Jurkat, Clone E6-1 (cell line): ENCODE data around the gene IGLL1.
"Not testable (repeated sequence)": the region's sequence is repeated elsewhere in the genome, so short reads cannot be mapped to it uniquely, and the experiment has no call there.

Experiments used
- DNase-seq: peaks from one replicate; pipeline ENCODE4 v3.0.0-alpha.2; 2011; ENCODE audit warnings: low read depth, low spot score
- H3K4me3 ChIP-seq: 2 replicates; pipeline ENCODE4 v1.5.1; 2011; ENCODE audit warnings: mild to moderate bottlenecking, low read length, control low read depth, moderate library complexity

The IGLL1 gene

DNA sequence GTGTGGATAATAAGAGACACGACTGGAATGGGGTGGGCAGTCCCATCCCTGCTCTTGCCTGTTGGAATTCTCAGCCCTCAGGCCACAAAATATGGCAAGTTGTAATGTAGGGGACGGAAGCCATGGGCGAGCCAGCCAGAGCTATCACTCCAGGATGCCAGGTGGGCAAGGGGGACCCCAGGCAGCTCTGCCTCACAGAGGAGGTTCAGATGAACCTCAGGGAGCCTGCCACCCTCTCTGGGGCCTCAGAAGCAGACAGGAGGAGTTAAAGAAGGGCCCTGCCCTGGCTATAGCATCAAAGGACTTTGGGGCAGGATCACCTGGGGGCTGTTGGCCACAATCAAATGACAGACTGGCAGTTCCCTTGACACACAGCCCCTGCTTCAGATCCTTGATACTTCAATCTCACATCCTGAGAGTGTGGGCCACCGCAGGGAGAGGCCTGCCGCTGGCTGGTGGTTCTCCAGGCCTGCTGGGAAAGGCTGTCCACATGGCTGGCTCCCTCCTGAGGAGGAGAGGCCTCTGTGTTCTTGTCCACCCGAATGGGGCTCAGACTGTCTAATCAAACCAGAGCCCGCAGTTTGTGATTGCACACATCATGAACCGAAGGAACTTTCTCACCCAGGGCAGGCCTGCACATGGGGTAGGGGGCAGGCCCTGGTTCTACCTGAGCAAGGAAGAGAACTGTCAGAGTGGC is 31.4 kb downstream of the IGLL1 start:
- no peak for DNase-seq
- H3K4me3 ChIP-seq, result no peak overlapping the region

DNA sequence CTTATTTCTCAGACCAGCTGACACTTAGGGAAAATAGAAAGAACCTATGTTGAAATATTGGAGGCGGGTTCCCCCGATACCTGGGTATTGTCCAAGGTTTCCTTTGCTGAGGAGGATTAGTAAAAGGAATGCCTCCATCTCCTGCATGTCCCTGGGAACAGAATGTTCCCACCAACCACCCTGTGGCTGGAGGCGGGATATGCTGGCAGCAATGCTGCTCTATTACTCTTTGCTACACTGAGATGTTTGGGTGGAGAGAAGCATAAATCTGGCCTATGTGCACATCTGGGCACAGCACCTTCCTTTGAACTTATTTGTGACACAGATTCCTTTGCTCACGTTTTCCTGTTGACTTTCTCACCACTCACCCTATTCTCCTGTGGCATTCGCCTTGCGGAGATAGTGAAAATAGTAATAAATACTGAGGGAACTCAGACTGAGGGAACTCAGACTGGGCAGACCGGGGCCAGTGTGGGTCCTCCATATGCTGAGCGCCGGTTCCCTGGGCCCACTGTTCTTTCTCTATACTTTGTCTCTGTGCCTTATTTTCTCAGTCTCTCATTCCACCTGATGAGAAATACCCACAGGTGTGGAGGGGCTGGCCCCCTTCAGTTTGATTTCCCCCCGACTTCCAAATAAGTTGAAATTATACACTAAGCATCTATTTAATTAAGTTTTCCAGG is 32.1 kb downstream of the IGLL1 start:
- DNase-seq, result no peak
- H3K4me3 ChIP-seq, result no peak overlapping the region

DNA sequence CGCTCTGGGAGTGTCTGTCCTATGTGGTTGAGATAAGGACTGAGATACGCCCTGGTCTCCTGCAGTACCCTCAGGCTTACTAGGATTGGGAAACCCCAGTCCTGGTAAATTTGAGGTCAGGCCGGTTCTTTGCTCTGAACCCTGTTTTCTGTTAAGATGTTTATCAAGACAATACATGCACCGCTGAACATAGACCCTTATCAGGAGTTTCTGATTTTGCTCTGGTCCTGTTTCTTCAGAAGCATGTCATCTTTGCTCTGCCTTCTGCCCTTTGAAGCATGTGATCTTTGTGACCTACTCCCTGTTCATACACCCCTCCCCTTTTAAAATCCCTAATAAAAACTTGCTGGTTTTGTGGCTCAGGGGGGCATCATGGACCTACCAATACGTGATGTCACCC is 32.7 kb downstream of the IGLL1 start:
- not testable (repeated sequence) for H3K4me3 ChIP-seq, DNase-seq

DNA sequence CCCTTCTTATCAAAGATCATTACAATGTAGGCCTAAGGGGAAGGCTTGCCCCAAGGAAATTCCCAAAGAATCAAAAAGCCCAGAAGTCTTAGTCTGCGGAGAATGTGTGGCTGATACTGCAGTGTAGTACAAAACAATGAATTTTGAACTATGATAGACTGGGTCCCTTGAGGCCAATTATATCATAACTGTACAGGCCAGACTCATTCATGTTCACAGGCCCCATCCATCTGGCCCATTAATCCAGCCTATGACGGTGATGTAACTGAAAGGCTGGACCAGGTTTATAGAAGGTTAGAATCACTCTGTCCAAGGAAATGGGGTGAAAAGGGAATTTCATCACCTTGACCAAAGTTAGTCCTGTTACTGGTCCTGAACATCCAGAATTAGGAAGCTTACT is 35.2 kb downstream of the IGLL1 start:
- no peak overlapping the region for H3K4me3 ChIP-seq
- DNase-seq, result no peak

DNA sequence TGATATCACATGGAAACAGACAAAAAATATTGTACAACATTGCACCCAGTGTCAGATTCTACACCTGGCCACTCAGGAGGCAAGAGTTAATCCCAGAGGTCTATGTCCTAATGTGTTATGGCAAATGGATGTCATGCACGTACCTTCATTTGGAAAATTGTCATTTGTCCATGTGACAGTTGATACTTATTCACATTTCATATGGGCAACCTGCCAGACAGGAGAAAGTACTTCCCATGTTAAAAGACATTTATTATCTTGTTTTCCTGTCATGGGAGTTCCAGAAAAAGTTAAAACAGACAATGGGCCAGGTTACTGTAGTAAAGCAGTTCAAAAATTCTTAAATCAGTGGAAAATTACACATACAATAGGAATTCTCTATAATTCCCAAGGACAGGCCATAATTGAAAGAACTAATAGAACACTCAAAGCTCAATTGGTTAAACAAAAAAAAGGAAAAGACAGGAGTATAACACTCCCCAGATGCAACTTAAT is 36.5 kb downstream of the IGLL1 start:
- not testable (repeated sequence) for H3K4me3 ChIP-seq, DNase-seq

DNA sequence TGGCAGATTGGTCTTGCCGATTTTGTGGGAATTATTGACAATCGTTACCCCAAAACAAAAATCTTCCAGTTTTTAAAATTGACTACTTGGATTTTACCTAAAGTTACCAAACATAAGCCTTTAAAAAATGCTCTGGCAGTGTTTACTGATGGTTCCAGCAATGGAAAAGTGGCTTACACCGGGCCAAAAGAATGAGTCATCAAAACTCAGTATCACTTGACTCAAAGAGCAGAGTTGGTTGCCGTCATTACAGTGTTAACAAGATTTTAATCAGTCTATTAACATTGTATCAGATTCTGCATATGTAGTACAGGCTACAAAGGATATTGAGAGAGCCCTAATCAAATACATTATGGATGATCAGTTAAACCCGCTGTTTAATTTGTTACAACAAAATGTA is 37.2 kb downstream of the IGLL1 start:
- DNase-seq, result no peak

DNA sequence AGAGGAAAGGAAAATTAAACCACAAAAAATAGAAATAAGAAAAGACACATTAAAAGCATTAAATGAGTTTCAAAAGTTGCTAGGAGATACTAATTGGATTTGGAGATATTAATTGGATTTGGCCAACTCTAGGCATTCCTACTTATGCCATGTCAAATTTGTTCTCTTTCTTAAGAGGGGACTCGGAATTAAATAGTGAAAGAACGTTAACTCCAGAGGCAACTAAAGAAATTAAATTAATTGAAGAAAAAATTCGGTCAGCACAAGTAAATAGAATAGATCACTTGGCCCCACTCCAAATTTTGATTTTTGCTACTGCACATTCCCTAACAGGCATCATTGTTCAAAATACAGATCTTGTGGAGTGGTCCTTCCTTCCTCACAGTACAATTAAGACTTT is 37.7 kb downstream of the IGLL1 start:
- H3K4me3 ChIP-seq, DNase-seq: not testable (repeated sequence)

More for the DNA sequence above, 37.2 kb downstream of the IGLL1 start:
- no peak overlapping the region for H3K4me3 ChIP-seq

DNA sequence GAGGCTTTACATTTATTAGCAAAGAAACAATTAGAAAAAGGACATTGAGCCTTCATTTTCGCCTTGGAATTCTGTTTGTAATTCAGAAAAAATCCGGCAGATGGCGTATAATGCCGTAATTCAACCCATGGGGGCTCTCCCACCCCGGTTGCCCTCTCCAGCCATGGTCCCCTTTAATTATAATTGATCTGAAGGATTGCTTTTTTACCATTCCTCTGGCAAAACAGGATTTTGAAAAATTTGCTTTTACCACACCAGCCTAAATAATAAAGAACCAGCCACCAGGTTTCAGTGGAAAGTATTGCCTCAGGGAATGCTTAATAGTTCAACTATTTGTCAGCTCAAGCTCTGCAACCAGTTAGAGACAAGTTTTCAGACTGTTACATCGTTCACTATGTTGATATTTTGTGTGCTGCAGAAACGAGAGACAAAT is 38.2 kb downstream of the IGLL1 start:
- DNase-seq, result not testable (repeated sequence)

DNA sequence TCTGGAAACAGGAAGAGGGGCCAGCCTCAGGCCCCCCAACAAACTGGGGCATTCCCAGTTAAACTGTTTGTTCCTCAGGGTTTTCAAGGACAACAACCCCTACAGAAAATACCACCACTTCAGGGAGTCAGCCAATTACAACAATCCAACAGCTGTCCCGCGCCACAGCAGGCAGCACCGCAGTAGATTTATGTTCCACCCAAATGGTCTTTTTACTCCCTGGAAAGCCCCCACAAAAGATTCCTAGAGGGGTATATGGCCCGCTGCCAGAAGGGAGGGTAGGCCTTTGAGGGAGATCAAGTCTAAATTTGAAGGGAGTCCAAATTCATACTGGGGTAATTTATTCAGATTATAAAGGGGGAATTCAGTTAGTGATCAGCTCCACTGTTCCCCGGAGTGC is 39.3 kb downstream of the IGLL1 start:
- not testable (repeated sequence) for DNase-seq, H3K4me3 ChIP-seq

More for the DNA sequence above, 38.2 kb downstream of the IGLL1 start:
- H3K4me3 ChIP-seq, result not testable (repeated sequence)

DNA sequence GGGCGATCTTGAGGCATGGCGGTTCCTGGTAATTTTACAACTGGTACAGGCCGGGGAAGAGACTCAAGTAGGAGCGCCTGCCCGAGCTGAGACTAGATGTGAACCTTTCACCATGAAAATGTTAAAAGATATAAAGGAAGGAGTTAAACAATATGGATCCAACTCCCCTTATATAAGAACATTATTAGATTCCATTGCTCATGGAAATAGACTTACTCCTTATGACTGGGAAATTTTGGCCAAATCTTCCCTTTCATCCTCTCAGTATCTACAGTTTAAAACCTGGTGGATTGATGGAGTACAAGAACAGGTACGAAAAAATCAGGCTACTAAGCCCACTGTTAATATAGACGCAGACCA is 40.3 kb downstream of the IGLL1 start:
- DNase-seq, H3K4me3 ChIP-seq: not testable (repeated sequence)

DNA sequence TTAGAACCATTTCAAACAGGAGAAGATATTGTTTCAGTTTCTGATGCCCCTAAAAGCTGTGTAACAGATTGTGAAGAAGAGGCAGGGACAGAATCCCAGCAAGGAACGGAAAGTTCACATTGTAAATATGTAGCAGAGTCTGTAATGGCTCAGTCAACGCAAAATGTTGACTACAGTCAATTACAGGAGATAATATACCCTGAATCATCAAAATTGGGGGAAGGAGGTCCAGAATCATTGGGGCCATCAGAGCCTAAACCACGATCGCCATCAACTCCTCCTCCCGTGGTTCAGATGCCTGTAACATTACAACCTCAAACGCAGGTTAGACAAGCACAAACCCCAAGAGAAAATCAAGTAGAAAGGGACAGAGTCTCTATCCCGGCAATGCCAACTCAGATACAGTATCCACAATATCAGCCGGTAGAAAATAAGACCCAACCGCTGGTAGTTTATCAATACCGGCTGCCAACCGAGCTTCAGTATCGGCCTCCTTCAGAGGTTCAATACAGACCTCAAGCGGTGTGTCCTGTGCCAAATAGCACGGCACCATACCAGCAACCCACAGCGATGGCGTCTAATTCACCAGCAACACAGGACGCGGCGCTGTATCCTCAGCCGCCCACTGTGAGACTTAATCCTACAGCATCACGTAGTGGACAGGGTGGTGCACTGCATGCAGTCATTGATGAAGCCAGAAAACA is 40.8 kb downstream of the IGLL1 start:
- peak; percentile 93 for DNase-seq
- H3K4me3 ChIP-seq, result peak overlapping the region; percentile 54

DNA sequence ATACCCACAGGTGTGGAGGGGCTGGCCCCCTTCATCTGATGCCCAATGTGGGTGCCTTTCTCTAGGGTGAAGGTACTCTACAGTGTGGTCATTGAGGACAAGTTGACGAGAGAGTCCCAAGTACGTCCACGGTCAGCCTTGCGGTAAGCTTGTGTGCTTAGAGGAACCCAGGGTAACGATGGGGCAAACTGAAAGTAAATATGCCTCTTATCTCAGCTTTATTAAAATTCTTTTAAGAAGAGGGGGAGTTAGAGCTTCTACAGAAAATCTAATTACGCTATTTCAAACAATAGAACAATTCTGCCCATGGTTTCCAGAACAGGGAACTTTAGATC is 41.4 kb downstream of the IGLL1 start:
- not testable (repeated sequence) for DNase-seq, H3K4me3 ChIP-seq

DNA sequence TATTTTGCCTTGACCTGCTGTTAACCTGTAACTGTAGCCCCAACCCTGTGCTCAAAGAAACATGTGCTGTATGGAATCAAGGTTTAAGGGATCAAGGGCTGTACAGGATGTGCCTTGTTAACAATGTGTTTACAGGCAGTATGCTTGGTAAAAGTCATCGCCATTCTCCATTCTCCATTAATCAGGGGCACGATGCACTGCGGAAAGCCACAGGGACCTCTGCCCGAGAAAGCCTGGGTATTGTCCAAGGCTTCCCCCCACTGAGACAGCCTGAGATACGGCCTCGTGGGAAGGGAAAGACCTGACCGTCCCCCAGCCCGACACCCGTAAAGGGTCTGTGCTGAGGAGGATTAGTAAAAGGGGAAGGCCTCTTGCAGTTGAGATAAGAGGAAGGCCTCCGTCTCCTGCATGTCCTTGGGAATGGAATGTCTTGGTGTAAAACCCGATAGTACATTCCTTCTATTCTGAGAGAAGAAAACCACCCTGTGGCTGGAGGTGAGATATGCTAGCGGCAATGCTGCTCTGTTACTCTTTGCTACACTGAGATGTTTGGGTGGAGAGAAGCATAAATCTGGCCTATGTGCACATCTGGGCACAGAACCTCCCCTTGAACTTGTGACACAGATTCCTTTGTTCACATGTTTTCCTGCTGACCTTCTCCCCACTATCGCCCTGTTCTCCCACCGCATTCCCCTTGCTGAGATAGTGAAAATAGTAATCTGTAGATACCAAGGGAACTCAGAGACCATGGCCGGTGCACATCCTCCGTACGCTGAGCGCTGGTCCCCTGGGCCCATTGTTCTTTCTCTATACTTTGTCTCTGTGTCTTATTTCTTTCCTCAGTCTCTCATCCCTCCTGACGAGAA is 42.0 kb downstream of the IGLL1 start:
- not testable (repeated sequence) for DNase-seq, H3K4me3 ChIP-seq

DNA sequence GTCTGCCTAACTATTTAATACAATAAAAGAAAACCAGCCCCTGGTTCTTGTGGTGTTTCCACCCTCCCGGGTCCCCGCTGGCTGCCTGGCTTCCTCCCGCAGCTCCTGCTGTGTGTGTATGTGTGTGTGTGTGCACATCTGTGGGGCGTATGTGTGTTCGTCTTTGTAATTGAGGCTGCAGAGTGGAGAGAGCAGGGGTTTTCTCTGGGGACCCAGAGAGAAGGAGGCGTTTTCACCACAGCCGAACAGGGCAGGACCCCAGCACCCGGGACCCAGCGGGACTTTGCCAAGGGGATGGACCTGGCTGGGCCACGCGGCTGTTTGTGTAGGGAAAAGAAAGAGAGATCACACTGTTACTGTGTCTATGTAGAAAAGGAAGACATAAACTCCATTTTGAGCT is 42.7 kb downstream of the IGLL1 start:
- H3K4me3 ChIP-seq, result no peak overlapping the region
- DNase-seq, result peak; percentile 69

DNA sequence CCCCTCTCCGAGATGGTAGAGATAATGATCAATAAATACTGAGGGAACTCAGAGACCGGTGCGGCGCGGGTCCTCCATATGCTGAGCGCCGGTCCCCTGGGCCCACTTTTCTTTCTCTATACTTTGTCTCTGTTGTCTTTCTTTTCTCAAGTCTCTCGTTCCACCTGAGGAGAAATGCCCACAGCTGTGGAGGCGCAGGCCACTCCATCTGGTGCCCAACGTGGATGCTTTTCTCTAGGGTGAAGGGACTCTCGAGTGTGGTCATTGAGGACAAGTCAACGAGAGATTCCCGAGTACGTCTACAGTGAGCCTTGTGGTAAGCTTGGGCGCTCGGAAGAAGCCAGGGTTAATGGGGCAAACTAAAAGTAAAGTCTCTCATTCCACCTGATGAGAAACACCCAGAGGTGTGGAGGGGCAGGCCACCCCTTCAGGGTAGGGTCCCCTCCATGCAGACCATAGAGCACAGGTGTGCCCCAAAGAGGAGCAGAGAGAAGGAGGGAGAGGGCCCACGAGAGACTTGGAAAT is 43.2 kb downstream of the IGLL1 start:
- H3K4me3 ChIP-seq, result no peak overlapping the region
- no peak for DNase-seq

DNA sequence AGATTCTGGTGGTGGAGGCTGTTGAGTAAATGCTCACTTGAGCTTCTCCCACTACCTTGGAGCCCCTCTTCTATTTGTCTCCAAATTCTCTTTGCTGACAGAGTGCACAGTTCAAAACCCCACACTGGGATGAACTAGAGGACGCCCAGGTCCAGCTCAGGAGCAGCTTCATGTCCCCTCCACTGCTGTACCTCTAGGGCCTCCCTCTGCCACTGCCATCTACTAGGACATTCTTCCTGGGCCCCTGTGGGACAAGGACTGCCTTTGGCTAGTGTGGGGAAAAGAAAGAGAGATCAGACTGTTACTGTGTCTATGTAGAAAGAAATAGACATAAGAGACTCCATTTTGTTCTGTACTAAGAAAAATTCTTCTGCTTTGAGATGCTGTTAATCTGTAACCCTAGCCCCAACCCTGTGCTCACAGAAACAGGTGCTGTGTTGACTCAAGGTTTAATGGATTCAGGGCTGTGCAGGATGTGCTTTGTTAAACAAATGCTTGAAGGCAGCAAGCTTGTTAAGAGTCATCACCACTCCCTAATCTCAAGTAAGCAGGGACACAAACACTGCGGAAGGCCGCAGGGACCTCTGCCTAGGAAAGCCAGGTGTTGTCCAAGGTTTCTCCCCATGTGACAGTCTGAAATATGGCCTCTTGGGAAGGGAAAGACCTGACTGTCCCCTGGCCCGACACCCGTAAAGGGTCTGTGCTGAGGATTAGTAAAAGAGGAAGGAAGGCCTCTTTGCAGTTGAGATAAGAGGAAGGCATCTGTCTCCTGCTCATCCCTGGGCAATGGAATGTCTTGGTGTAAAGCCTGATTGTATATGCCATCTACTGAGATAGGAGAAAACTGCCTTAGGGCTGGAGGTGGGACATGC is 44.1 kb downstream of the IGLL1 start:
- H3K4me3 ChIP-seq, DNase-seq: not testable (repeated sequence)

DNA sequence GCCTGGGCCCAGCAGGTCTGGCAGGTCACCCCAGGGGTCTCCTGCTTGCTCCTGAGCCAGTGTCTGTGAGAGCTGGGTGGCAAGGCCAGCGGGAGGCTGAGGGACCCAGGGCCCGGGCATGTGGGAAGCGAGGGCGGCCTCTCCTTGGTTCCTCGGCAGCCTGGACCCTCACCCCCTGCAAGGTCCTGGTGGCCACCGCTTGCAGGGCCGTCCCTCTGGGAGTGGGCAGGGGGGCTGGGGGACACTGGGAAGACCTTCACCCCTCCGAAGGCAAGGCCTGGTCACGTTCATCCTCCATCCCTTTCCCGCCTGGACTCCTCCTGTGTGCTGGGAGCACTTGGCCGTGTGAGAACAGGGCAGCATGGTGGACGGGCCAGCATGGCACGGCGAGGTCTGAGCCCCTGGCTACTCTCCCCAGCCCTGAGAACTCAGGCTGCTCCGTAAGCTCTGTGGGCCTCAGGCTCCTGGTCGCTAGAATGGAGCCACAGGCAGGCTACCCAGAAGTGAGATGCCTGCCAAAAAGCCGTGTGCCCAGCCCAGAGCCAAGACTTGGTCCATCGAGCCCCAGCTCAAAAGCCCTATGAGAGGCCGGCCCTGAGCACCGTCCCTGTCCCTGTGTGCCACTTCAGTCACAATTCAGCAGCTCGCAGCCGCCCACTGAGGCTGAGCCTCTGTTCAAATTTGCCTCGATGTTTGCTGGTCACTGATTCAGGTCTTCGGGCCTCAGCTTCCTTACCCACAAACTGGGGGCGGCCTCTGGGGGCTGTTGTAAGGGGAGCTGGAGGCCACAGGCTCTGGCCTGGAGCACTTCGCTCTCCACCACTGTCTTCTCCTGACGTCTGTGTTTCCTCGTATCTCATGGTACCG is 45.0 kb downstream of the IGLL1 start:
- H3K4me3 ChIP-seq, result no peak overlapping the region
- no peak for DNase-seq
